GM12892 (cell line): ENCODE data around the gene YRDC.

Experiments used
- POLR2A ChIP-seq: IDR thresholded peaks from 2 replicates; pipeline ENCODE4 v1.6.1; 2011; ENCODE audit warnings: low read depth, low read length, control low read depth
- POLR2AphosphoS5 ChIP-seq: IDR thresholded peaks from 2 replicates; pipeline ENCODE4 v1.6.1; 2011; ENCODE audit warnings: low read depth, low read length, control low read depth

DNA sequence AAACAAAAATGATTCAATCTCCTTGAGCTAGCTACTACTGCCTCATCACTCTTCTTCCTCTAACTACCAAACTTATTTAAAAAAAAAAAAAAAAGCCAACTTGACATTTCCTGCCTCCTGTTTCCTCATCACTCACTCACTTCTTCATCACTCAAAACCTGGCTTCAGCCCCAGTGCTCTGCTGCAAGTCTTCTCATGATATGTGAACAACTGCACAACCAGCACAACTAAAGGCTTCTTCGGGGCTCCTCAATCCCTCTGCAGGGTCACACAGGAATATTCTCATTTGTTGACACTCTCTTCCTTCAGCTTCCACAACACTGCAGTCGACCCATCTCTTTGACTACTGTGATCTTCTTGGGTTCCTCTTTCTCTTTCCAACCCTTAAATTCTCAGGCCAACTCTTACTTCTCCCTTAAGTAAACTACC, 43.8 kb upstream of the YRDC start:
- TF ChIP-seq POLR2AphosphoS5 (no peak), POLR2A (no peak)
